Measurements from ENCODE around the gene ARHGEF37.

Gene ARHGEF37

DNA sequence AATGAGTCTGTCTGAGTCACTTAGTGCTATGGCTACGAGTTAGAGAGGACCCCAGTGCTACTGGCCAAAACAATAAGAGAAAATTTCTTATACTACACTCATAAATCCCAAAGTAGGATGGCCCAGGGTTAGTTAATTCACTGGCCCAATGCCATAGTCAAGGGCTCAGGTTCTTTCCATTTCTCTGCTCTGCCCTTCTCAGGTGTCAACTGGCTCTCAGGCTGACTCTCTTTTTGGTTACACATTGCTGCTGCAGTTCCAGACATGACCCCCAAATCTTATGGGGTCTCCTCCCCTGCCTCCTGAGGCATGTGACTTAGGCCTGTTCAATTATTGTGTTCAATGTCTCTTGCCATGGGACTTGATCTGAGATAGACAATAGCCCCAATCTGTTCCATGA lies 70.4 kb downstream of the ARHGEF37 start:
- no peak for DNase-seq (ENCODE audit: extremely low read depth, low read depth)
- TF ChIP-seq, protein P1, sequence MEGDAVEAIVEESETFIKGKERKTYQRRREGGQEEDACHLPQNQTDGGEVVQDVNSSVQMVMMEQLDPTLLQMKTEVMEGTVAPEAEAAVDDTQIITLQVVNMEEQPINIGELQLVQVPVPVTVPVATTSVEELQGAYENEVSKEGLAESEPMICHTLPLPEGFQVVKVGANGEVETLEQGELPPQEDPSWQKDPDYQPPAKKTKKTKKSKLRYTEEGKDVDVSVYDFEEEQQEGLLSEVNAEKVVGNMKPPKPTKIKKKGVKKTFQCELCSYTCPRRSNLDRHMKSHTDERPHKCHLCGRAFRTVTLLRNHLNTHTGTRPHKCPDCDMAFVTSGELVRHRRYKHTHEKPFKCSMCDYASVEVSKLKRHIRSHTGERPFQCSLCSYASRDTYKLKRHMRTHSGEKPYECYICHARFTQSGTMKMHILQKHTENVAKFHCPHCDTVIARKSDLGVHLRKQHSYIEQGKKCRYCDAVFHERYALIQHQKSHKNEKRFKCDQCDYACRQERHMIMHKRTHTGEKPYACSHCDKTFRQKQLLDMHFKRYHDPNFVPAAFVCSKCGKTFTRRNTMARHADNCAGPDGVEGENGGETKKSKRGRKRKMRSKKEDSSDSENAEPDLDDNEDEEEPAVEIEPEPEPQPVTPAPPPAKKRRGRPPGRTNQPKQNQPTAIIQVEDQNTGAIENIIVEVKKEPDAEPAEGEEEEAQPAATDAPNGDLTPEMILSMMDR (IDR thresholded peaks at IDR 0.05; ENCODE audit: low read depth, low read length): no peak

DNA sequence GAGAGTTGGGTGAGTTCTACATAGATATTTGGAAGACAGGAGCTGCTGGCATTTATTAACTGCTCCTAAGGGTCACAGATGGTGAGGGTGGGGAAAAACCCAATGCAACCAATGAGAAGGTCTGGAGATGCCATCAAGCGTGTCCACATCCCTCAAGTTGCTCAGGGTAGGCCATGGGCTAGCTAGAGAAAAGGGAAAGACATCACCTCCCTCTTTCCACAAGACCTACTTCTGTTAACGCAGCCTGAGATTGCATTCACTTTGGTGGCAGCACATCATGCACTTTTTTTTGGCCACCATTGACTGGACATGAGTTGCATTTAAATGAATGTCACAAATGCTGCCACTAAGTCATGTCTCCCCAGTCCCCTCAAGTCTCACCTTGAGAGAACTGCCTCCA lies 71.4 kb downstream of the ARHGEF37 start:
- TF ChIP-seq, protein P1 (IDR thresholded peaks at IDR 0.05; ENCODE audit: low read depth, low read length): no peak
- no peak for DNase-seq (ENCODE audit: extremely low read depth, low read depth)

DNA sequence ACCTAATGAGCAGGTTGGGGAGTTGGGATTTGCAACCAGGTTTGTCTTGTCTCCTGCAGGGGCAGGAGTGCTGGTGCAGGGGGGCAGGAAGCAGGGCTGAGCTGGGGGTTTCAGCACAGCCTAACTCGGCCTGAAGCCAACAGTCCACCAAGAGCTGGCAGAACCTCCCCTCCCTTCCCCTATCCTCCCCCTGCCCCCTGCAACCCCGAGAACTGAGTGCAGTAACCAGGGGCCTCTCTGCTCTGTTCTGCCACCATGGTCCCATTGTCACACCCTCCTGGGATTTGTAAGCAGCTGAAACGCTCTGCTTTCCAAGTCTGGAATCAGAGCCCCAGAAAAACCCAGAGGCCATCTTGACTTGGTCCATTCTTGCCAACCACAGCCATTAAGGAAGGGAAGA lies 72.9 kb downstream of the ARHGEF37 start:
- no peak for DNase-seq (ENCODE audit: extremely low read depth, low read depth)
- TF ChIP-seq, protein P1 (IDR thresholded peaks at IDR 0.05; ENCODE audit: low read depth, low read length): no peak

DNA sequence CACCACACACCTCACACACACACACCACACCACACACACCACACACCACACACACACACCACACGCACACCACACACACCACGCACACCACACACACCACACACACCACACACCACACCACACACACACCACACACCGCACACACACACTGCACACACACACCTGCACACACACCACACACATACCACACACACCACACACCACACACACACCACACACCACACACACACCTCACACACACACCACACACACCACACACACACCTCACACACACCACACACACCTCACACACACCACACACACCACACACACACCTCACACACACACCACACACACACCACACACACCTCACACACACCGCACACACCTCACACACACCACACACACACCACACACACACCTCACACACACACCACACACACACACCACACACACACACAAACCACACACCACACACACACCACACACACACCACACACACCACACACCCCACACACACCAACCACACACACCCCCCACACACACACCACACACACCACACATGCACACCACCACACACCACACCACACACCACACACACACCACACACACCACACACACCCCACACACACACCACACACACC lies 73.7 kb downstream of the ARHGEF37 start:
- no peak for DNase-seq (ENCODE audit: extremely low read depth, low read depth)
- TF ChIP-seq, protein P1 (IDR thresholded peaks at IDR 0.05; ENCODE audit: low read depth, low read length): no peak

DNA sequence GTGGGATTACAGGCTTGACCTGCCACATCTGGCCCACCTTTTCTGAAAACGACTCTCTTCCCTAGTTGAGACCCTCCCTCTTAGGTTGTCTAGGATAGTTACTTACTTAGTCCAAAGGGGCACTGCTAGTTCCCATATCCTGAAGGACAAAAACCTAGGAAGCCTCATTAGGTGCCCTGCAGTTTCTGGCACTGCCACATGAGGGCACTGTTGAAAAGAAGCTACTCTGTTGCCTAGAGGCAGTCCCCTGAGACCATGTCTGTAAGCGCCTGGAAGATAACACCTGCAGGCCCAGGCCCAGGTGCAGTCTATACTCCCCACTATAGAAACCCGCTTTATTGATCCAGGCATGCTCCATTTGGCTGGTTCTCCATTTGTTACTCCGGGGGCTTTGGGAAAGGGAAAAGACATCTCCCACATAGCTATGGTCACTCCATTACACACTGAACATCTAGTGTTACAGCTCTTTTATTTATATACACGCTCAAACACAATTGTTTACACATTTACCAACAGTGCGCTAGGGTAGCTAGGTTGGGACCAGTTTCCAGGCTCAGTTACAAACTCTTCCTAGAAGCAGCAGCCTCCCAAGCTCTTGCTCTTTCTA lies 75.4 kb downstream of the ARHGEF37 start:
- TF ChIP-seq, protein P1 (IDR thresholded peaks at IDR 0.05; ENCODE audit: low read depth, low read length): peak; percentile 37
- no peak for DNase-seq (ENCODE audit: extremely low read depth, low read depth)

DNA sequence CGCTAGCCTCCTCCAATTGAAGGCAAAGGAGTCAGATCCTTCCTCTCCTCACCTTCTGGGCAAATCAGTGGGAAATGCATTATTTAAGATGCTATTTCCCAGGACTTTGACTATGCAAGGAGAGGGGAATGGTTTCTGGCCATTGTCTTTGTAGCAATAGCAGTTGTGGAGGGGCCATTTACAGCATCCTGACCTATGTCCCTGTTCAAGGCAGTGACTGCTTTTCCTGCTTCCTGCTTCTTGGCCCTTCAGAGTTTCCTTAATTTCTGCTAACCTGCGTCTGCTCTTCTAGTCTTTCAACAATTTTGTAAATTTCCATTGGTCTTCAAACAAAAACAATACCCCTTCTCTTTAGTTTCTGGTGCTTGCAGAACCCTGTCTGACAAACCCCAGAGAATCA lies 76.0 kb downstream of the ARHGEF37 start:
- DNase-seq (ENCODE audit: extremely low read depth, low read depth): no peak
- TF ChIP-seq, protein P1 (IDR thresholded peaks at IDR 0.05; ENCODE audit: low read depth, low read length): no peak

DNA sequence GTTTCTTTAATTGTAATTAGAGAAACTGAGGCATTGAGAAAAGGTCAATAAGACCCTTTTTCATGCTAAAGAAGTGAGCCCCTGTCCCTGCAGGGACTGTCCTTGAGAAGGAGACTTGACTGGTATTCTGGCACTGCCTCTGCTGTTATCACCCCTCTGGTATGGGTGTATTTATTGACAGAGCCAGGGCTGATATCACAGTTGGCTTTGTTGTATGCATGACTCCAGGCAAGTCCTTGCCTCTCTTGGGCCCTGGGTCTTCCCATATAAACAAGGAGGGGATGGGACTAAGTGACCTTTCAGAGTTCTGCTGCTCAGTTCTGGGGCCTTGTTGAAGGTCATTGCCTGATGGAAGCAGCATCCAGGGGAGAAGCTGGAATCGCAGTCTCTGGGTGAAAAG lies 77.0 kb downstream of the ARHGEF37 start:
- TF ChIP-seq, protein P1 (IDR thresholded peaks at IDR 0.05; ENCODE audit: low read depth, low read length): no peak
- DNase-seq (ENCODE audit: extremely low read depth, low read depth): no peak
